Measurements from ENCODE around the gene NUAK1.
A peak's percentile ranks its signal among the peaks of the same experiment; 100 is the strongest.
"Not testable (repeated sequence)": the region's sequence is repeated elsewhere in the genome, so short reads cannot be mapped to it uniquely, and the experiment has no call there.

NUAK1 gene

GRCh38 chr12:106146987-106147386 lies 8.2 kb upstream of the NUAK1 start:
- no peak for DNase-seq

- peak; percentile 34 for DNase-seq
Measured at GRCh38 chr12:106145539-106146447, 7.0 kb upstream of the NUAK1 start.

GRCh38 chr12:106144847-106145246 lies 6.1 kb upstream of the NUAK1 start:
- DNase-seq: no peak

- no peak for DNase-seq
Measured at GRCh38 chr12:106142591-106143261, 4.0 kb upstream of the NUAK1 start.

- not testable (repeated sequence) for DNase-seq
Measured at GRCh38 chr12:106141920-106142319, 3.2 kb upstream of the NUAK1 start.

GRCh38 chr12:106141452-106141851 lies 2.7 kb upstream of the NUAK1 start:
- DNase-seq: no peak

- no peak for DNase-seq
Measured at GRCh38 chr12:106141003-106141402, 2.2 kb upstream of the NUAK1 start.

- DNase-seq: no peak
Measured at GRCh38 chr12:106140223-106140986, 1.7 kb upstream of the NUAK1 start.

- peak; percentile 55 for DNase-seq
Measured at GRCh38 chr12:106139422-106140171, 843 bp upstream of the NUAK1 start.

GRCh38 chr12:106138357-106138632 lies 459 bp downstream of the NUAK1 start:
- DNase-seq: no peak

- no peak for DNase-seq
Measured at GRCh38 chr12:106137530-106138356, 1.0 kb downstream of the NUAK1 start.

- DNase-seq: peak; percentile 75
Measured at GRCh38 chr12:106136263-106136662, 2.5 kb downstream of the NUAK1 start.

- no peak for DNase-seq
Measured at GRCh38 chr12:106135781-106136180, 3.0 kb downstream of the NUAK1 start.

- no peak for DNase-seq
Measured at GRCh38 chr12:106135075-106135474, 3.7 kb downstream of the NUAK1 start.

GRCh38 chr12:106134294-106134949 lies 4.3 kb downstream of the NUAK1 start:
- no peak for DNase-seq

- DNase-seq: no peak
Measured at GRCh38 chr12:106133136-106134087, 5.3 kb downstream of the NUAK1 start.

GRCh38 chr12:106132175-106133135 lies 6.3 kb downstream of the NUAK1 start:
- no peak for DNase-seq

- no peak for DNase-seq
Measured at GRCh38 chr12:106131676-106132075, 7.1 kb downstream of the NUAK1 start.
